GM19452 (cell line): ENCODE data around the gene CST3.
"Not testable (repeated sequence)": the region's sequence is repeated elsewhere in the genome, so short reads cannot be mapped to it uniquely, and the experiment has no call there.

Source experiments
- ATAC-seq: cut with Tn5 transposase; IDR thresholded peaks from one replicate; pipeline ENCODE4 v1.9.1; 2021; ENCODE audit not compliant: unreplicated experiment

CST3 gene

DNA sequence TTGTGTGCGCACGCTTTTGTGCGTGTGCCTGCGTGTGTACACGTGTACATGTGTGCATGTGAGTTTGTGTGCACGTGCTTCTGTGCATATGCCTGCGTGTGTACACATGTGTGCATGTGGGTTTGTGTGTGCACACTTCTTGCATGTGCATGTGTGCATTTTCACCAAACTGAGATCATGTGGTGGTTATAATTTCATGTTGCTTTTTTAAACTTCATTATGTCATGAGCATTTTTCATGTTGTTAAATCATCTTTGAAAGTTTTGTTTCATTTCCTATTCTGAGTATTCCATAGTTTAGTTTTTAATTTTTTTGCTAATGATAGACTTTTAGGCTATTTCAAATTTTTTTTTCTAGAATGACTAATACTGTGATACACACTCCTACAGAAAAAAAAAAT lies 6.4 kb upstream of the CST3 start:
- no peak for ATAC-seq

DNA sequence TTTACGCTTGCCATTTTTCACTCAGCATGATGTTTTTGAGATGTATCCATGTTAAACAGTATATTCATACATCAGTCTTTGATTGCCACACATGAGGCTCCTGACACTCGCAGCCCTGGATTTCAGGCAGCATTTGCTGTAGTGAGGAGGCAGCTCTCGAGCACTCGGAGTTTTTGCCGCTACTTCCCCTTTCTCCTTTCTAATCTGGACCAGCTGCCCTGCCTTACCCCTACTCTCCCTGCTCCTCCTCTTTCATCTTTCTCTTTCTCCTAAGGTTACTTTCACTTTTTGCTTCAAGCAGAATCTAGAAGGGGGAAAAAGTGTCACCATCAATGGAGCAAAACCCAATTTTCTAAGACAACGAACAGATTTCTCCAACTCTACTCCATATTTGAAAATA lies 5.9 kb upstream of the CST3 start:
- ATAC-seq = no peak

DNA sequence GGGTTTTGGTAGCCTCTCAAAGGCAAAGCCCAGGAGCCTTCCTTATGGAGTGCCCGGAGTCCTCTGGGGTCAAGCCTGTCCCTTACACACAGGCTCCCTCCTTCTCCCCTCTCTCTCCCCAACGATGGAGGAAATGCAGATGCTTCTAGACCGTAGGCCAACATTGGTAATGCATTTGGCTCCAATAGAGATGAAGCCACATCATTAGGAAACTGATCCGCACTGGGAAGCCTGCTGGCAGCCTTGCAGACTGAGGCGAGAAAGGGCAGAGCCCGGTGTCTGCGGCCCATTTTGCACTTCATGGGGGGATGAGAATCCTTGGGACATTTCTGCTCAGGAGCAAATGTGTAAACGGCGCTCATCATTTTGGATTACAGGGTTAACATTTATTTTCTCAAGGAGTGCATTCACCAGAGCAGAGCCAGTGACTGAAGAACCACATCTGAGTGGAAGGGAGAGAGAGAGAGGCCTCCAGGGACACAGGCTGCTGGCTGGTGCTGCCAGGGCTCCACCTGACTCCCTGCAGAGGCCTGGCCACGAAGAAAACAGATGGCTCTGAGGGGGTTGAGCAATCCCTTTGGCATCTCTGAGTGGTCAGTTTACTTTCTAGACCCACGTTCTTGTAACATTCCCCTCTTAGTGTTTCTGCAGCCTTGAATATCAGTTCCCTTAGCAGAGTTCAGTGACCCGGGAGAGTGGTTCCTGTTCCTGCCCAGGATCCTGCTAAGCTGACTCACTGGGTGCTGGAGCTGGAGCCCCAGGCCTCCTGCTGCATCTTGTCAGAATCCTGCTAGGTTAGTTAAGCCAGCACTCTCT lies 4.4 kb upstream of the CST3 start:
- ATAC-seq = no peak

DNA sequence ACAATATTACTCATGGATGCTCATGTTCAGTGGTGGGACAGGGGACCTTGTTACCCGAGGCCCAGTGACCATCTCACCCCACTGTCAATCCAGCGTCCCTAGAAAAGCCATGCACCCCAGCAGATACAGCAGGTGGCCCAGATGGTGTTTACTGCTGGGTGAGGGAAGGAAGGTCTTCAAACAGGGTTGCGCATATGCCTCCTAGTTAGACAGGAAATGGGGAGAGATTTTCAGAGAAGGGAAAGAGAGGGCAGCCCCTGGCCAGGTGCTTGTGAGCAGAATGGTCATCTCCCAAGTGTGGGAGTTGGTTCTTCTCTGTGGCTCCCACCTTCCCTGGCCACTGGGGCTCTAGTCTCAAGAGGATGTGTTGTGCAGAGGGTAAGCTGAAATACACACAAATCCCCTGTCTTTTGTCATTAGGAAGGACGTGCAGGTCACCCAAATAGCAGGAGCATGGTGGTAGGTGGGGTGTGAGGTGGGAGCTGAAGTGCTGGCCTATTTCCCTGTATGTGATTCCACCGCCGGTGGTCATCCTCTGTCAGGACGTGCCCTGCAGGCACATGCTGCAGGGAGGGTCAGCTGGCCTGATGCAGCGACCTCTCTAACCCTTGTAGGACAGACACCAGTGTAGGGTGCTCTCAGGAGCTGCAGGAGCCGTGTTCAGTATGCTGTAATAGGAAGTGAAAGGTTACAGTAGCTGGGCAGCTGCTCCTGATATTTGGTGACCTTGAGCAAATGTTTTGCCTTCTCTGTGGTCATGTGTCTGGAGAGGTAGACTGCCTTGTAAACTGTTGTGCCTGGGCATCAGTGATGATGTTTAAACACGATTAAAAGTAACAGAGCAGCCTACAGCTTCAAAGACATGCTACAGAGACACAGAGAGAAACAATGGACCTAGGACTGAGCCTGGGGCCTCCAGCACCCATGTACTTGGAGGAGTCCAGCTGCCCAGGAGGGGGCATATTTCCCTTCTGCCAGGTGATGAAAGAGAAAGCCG lies 3.2 kb upstream of the CST3 start:
- no peak for ATAC-seq

DNA sequence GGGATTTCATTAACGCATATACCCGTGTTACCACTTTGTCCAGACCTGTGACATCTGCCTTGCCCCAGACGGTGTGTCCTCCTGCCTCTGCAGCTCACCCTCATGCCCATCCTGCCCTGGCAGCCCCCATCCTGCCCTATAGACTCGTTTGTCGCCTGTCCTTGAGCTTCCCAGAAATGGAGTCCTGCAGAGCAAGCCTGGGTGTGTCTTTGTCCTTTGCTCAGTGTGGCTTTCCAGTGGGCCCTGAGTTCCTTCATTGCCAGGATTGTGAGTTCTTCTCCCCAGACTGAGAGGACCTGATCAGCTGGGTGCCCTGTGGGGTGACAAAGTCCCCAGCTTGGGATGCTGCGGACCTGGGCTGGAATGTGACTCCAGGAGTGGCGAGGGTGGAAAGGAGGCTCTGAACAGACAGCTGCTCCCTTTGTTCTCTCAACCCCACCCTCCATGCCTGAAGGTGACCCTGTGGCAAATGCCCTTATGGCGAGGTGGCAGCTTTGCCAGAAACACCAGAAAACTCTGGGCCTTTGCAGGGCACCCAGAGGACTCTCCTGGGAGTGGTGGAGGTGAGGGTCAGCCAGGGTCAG lies 2.4 kb upstream of the CST3 start:
- ATAC-seq = no peak

DNA sequence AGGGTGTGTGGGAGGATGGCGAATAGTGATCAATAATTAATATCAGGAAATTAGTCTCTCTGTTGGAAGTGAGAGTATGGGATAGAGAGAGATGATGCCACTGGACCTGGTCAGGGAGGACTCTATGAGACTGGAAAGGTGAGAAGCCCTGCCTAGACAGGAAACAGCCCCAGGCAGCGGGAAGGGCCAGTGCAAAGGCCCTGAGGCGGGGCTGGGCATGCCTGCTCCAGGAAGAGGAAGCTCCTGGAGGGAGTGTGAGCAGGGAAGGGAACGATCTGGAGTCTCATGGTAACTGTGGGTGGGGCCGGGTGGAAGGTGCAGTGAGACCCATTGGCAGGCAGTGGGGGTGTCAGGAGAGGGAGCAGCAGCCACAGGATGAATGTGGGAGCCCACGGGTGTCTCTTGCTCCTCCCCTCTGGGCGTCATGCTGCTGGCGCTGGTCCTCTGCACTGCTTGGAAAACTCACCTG lies 1.8 kb upstream of the CST3 start:
- no peak for ATAC-seq

GRCh38 chr20:23638309-23638708 lies 554 bp upstream of the CST3 start:
- ATAC-seq = no peak

DNA sequence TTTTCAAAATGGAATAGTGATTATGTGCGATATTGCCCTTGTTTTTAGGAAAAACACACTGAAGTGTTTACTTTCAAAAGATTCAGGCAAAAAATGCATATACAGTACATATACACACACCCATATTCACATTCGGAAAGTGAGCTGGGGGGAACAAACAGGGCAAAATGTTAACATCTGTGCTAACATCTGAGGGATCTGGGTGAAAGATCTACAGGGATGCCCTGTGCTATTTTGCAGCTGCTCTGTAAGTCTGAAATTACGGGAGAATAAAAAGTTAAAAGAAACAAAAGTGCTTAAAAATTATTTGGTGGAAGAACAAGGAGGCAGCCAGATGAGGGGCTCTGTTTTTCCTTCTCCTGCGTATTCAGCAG lies 860 bp downstream of the CST3 start:
- no peak for ATAC-seq

DNA sequence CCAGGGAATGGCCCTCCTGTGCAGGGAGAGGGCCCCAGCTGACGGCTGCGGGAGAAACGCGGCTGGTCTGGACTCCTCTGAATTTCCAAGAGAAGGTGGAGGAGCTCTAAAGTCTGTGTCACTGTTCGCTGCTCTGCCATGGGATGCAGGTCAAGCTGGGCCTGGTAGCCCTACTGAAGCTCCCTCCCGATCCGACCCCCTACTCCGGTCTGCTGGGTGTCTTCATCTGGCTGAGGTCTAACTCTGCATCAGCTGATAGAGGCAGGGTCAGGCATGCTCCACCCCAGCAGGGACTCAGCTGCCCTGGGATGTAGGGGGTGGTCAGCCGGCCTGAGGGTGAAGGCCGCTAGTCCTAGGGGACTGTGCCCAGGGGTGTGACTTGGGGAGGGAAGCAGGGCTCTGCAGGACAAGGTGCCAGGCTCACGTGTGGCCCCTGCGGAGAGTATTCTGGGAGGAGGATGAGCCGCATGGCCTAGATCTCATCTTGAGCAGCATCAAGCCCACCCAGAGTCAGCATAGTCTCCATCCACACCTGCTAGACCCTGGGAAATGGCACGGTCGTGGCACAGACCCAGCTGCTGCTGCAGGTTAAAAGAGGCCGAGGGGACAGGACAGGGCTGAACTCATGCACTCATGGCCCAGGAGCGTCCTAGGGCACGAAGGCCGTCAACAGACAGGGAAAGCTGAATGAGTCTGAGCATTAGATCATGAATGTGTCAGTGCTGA lies 1.4 kb downstream of the CST3 start:
- no peak for ATAC-seq

- not testable (repeated sequence) for ATAC-seq
Measured at GRCh38 chr20:23635768-23636090, 2.0 kb downstream of the CST3 start.

- ATAC-seq = no peak
Measured at GRCh38 chr20:23634985-23635767, 2.6 kb downstream of the CST3 start.

DNA sequence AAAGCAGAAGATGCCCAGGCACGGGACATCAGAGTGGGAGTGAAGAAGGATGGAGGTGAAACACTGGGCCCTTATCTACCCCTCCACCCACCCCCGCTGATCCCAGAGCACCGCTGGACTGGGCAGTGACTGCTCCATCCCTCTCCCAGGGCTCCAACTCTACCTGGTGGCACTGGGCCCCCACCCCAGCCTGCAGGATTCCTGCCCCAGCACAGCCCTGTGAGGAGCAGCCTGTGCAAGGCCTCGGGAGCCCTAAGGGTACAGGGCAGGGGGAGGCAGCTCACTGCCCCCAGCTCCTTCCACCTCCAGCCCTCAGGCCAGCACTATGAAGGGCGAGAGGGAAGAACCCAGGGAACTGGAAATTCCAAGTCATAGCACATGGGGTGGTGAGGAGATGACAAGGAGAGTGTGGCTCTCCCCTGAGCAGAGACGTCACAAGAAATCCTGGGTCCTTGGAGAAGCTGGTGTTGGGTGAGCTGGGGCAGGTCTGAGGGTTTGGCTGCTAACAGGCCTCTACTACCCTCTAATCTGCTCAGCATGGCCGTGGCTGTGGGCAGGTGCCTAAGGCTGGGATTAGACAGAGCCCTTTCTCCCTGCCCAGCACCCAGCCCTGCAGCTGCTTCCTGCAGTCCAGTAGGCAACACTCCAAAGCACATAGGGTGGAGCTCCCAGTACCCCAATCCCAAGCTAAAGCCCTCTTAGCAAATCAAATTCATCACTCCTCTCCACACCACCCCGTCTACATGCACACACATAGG lies 3.5 kb downstream of the CST3 start:
- ATAC-seq = no peak

GRCh38 chr20:23632711-23633573 lies 4.8 kb downstream of the CST3 start:
- ATAC-seq = no peak

DNA sequence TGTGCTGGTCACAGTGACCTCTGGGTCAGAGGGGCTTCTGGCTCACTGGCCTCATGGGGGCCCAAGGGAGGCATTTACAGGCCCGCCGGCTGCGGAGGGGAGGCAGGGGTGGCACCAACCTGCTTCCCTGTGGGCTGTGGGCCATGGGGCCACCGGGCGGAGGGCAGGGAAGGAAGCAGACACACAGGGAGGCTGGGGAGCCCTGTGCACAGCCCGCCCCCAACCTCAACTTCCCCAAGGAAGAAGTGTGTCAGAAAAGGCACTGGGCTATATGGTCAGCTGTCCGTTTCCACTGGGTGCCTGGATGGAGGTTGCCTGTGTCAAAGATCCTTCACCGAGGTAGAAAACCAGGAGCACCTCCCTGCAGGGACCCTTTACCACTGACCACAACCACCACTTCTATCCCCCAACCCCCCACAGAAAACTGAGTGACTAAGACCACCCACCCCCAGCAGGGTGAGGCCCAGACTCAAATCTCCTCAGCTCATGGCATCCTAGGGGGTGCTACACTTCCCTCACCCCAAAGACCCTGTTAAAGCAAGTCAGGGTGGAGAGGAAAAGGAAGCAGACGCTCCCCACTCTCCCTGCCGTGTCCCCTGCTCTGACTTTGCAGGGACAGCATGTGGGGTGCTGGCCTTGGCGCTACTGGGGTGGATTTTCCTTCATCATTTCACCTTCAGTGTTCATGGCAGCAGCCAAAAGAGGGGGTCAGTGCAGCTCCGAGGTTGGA lies 5.6 kb downstream of the CST3 start:
- no peak for ATAC-seq

DNA sequence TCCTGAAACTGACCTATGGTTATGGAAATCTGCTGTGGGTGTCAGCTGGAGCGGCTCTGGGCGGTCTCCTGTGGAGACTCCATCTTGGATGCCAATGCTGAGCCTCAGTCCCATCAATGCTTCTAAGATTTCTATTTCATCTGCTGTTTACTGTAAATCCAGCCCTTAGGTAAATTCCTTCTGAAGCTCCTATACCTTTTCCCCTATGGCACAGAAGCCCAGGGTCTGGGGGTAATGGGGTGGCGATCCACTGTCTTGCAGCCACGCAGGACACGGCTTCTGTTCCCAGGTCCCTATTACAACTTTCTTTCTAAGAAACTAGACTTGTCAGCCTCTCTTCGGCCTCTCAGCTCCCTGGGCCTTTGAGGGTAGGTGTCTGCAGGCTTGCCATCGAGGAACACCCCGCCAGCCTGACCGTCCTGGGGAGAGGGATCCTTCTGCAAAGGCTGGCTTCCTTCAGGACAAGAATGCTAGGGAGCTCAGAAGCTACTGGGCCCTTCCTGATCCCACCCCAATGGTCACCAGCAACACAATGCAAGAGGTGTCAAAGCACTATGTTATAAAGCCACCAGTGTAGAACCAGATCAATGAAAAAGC lies 6.4 kb downstream of the CST3 start:
- no peak for ATAC-seq

- ATAC-seq = no peak
Measured at GRCh38 chr20:23630392-23630849, 7.3 kb downstream of the CST3 start.
